ENCODE measurements around the gene ID1.
"Not testable (repeated sequence)": the region's sequence is repeated elsewhere in the genome, so short reads cannot be mapped to it uniquely, and the experiment has no call there.

The ID1 gene

GRCh38 chr20:31615416-31615815 is 10.3 kb downstream of the ID1 start:
- H3K4me3 ChIP-seq (ENCODE audit: low read depth, low read length): no peak overlapping the region
- no peak for TF ChIP-seq CTCF (IDR thresholded peaks at IDR 0.05; ENCODE audit: borderline replicate concordance, insufficient read depth, low read depth, low read length)

- TF ChIP-seq CTCF (IDR thresholded peaks at IDR 0.05; ENCODE audit: borderline replicate concordance, insufficient read depth, low read depth, low read length): no peak
- H3K4me3 ChIP-seq (ENCODE audit: low read depth, low read length): no peak overlapping the region
These were observed 12.5 kb downstream of the ID1 start for GRCh38 chr20:31617432-31618104.

DNA sequence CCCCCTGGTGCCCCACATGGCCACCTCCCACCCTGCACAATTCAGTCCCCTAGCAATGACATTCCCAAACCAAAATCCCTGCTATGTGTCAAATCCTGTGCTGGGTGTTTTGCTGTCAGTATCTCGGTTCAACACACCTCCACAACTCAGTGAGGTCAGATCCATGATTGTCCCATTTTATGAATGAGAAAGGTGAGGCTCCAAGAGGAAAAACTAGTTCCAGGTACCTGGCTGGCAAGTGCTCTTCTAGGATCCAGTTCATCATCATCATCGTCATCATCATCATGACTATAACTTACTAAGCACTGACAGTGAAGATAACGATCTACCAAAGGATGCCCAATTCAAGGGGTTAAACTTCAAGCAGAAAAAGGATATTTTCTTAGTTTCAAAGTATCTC is 15.2 kb downstream of the ID1 start:
- no peak overlapping the region for H3K4me3 ChIP-seq (ENCODE audit: low read depth, low read length)
- no peak for TF ChIP-seq CTCF (IDR thresholded peaks at IDR 0.05; ENCODE audit: borderline replicate concordance, insufficient read depth, low read depth, low read length)

- not testable (repeated sequence) for H3K4me3 ChIP-seq (ENCODE audit: low read depth, low read length)
These were observed 18.0 kb downstream of the ID1 start for GRCh38 chr20:31623123-31623505.

DNA sequence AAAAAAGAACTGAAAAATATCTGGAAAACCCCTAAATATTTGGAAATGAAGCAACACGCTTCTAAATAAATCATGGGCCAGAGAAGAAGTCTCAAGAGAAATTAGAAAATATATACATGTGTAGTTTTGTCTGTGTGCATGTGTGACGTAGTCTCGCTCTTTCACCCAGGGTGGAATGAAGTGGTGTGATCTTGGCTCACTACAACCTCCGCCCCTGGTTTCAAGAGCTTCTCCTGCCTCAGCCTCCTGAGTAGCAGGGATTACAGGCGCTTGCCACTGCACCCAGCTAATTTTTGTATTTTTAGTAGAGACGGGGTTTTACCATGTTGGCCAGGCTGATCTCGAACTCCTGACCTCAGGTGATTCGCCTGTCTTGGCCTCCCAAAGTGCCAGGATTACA is 21.4 kb downstream of the ID1 start:
- not testable (repeated sequence) for H3K4me3 ChIP-seq (ENCODE audit: low read depth, low read length)

DNA sequence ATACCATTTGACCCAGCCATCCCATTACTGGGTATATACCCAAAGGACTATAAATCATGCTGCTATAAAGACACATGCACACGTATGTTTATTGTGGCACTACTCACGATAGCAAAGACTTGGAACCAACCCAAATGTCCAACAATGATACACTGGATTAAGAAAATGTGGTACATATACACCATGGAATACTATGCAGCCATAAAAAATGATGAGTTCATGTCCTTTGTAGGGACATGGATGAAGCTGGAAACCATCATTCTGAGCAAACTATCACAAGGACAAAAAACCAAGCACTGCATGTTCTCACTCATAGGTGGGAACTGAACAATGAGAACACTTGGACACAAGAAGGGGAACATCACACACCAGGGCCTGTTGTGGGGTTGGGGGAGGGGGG is 23.0 kb downstream of the ID1 start:
- H3K4me3 ChIP-seq (ENCODE audit: low read depth, low read length): not testable (repeated sequence)

DNA sequence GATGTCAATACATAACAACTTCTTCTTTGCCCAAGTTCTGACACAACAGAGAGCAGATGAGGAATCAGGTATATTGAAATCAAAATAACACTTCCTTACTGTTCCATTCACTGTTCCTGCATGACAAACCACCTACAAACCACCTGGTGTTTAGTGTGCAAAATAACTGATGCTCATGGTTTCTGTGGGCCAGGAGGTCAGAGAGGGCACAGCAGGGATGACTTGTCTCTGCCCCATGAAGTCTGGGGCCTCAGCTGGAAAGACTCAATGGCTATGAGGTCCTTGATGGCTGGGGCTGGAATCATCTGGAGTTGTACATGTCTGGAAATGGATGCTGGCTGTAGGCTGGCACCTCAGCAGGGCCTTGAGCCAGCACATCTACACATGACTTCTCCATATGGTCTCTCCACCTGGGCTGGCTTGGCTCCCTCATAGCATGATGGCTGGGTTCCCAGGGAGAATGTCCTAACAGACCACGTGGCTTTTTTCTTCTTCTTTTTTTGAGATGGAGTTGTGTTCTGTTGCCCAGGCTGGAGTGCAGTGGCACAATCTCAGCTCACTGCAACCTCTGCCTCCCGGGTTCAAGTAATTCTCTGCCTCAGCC is 25.2 kb downstream of the ID1 start:
- H3K4me3 ChIP-seq (ENCODE audit: low read depth, low read length): no peak overlapping the region
- no peak for TF ChIP-seq CTCF (IDR thresholded peaks at IDR 0.05; ENCODE audit: borderline replicate concordance, insufficient read depth, low read depth, low read length)

- no peak for TF ChIP-seq CTCF (IDR thresholded peaks at IDR 0.05; ENCODE audit: borderline replicate concordance, insufficient read depth, low read depth, low read length)
- no peak overlapping the region for H3K4me3 ChIP-seq (ENCODE audit: low read depth, low read length)
These were observed 27.7 kb downstream of the ID1 start for GRCh38 chr20:31632548-31633338.

Measured in GM12875 (cell line).